GM20000 (cell line): ENCODE data around the gene SOHLH1.

ENCODE experiments used
- DNase-seq: peaks from one replicate; pipeline ENCODE4 v3.0.0; 2012; ENCODE audit warnings: low spot score
- TF ChIP-seq, protein P1 (sequence below): IDR thresholded peaks from 2 replicates; pipeline ENCODE4 v1.5.1; 2012; ENCODE audit warnings: mild to moderate bottlenecking, control low read depth; ENCODE audit errors: extremely low read depth, missing control alignments

The SOHLH1 gene

DNA sequence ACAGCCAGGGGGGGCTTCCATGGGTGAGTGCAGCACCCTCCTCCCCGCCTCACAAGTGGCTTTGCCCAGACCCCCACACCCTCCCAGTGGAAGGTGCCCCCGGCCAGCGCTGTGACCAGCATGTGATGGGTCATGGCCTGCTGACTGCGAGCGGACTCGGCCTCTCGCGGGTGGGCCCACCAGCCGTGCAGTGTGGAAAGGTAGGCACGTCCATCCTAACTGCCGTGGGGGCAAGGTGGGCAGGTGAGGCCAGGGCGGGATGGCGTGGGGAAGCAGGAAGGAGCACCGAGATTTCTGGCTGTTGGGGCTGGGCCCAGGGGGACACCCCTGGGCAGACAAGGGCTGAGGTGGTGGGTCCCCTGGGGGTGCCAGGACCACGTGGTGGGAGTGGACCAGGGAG is 12.1 kb downstream of the SOHLH1 start:
- TF ChIP-seq, protein P1, sequence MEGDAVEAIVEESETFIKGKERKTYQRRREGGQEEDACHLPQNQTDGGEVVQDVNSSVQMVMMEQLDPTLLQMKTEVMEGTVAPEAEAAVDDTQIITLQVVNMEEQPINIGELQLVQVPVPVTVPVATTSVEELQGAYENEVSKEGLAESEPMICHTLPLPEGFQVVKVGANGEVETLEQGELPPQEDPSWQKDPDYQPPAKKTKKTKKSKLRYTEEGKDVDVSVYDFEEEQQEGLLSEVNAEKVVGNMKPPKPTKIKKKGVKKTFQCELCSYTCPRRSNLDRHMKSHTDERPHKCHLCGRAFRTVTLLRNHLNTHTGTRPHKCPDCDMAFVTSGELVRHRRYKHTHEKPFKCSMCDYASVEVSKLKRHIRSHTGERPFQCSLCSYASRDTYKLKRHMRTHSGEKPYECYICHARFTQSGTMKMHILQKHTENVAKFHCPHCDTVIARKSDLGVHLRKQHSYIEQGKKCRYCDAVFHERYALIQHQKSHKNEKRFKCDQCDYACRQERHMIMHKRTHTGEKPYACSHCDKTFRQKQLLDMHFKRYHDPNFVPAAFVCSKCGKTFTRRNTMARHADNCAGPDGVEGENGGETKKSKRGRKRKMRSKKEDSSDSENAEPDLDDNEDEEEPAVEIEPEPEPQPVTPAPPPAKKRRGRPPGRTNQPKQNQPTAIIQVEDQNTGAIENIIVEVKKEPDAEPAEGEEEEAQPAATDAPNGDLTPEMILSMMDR, result no peak
- DNase-seq, result no peak

DNA sequence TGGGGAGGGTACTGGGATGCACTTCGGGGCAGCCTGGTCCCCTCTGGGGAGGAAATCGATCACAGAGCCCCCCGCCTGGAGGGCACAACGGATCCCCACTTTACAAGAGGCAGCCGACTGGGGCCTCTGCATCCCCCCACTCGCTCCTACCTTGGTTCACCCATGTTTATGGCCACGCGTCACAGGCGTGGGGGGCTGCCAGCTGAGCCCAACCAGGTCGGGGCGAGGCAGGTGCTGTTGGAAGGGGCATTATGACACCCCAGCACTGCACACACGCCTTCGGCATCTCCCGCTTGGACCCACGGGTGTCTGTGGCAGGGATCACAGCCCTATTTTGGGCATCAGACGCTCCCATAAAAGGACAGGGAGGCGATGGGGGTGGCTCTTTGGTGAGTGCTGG is 14.6 kb downstream of the SOHLH1 start:
- DNase-seq, result no peak
- TF ChIP-seq, protein P1, result no peak

GRCh38 chr9:135683401-135684034 is 15.8 kb downstream of the SOHLH1 start:
- TF ChIP-seq, protein P1, result no peak
- no peak for DNase-seq

GRCh38 chr9:135681161-135681560 is 18.1 kb downstream of the SOHLH1 start:
- TF ChIP-seq, protein P1, result no peak
- DNase-seq, result no peak

GRCh38 chr9:135680056-135680455 is 19.2 kb downstream of the SOHLH1 start:
- DNase-seq, result no peak
- TF ChIP-seq, protein P1, result no peak

GRCh38 chr9:135678236-135679017 is 20.9 kb downstream of the SOHLH1 start:
- no peak for DNase-seq
- TF ChIP-seq, protein P1, result no peak

GRCh38 chr9:135677641-135678168 is 21.6 kb downstream of the SOHLH1 start:
- TF ChIP-seq, protein P1, result no peak
- no peak for DNase-seq
